ENCODE data around the gene GLI2.

The GLI2 gene

DNA sequence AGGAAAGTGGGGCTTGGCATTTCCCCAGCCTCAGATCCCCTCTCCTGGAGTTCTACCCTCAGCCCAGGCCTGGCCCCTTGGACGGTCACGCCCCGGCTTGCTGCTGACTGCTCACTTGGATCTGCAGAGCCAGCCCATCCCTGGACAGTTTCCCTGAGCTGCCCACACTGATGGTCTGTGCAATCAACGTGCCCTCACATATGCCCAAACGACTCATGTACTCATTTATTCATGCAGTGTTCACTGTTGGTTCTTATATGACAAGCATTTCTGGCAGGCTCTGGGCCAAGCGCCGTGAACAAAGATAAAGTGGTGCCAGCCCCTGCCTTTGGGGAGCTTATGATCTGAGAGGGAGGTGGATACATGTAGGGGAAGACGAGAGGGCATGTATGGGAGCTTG lies 20.3 kb upstream of the GLI2 start:
- DNase-seq: no peak

DNA sequence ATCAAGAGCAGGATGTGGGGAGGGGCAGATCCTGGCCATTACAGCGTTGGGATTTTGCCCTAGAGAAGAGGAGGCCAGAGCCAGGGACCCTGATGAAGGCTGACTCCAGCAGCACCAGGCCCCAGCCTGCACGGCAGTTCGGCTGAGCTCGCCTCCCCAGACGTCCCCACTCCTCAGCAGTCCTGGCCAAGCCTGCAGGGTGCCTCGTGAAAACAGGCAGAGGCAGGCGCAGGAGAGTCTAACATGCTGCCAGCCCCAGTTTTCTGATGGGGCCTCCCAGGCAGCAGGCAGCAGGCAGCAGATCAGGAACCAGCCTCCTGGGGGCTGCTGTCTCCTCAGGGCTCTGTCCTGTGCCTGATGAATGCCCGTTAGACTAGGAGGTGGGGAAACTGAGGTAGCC lies 19.7 kb upstream of the GLI2 start:
- DNase-seq: no peak

DNA sequence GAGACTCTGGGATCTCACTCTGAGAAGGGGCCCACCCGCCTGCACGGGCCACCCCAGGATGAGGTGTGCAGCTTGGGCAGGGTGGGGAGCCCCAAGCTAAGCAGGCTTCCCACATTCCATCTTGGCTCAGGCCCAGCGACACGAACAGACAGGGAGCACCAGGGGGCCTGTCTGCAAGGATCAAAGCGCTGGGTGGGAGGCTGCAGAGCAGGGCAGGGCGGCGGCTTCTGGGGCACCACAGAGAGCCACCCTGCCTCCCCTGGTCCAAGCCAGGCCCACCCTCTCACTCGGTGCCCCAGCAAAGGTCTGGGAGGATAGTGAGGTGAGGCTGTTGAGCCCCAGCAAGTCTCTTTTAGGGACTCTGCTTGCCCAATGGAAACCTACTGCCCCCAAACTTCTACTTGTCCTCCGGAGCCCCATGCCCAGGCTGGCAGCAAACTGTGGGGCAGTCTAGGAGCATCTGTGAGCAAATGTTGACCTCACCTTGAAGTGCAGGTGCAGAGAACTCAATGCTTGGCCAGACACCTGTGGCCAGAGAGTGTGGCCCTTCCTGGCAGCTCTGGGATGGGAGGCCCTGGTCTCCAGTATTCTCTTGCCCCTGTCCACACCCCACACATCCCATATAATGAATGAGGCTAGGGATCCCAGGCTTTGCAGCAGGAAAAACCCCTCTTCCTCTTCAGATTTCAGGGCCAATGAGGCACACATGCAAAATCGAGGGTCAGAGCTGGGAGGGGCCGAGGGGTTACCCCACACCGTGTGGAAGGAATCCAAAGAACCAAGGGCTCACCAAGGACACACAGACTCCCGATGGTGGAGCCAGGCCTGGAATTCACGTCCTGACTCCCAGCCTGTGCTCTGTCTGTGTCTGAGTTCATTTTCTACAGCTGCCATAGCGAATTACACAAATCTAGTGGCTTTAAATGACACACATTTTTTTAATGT lies 18.8 kb upstream of the GLI2 start:
- DNase-seq: no peak

DNA sequence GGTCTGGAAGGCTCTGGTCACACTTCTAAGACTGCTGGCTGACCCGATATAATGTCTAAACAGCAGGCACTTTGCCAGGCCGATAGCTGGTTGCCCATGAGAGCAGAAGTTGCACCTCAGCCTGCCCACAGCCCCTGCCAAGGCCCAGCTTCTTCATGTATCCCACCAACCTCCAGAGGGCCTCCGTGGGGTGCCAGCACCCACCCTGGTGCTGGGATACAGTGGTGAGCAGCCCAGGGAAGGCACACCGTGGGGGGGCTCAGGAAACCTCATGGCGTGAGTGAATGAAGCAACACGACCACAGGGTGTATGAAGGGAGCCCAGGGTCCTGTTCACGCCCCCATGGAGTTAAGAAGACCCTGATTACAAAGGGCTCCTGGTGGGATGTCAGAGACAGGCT lies 16.2 kb upstream of the GLI2 start:
- DNase-seq: no peak

DNA sequence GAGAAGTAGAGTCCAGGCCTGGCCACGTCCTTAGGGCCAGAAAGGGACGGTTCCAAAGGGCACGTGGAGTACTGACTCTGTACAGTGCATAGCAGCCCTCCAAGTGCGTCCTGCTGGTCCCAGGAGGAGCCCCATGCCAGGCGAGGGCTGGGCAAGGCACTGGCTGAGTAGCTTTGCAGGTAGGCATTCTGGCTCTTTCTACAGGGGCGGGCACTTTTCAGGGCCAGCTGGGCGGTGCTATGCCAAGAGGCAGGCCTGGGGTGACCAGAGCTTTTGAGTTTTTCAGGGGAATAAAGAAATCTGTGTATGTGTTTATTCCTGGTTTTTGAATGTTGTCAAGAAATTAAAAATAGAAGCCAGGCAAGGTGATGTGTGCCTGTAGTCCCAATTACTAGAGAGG lies 15.4 kb upstream of the GLI2 start:
- DNase-seq: no peak

DNA sequence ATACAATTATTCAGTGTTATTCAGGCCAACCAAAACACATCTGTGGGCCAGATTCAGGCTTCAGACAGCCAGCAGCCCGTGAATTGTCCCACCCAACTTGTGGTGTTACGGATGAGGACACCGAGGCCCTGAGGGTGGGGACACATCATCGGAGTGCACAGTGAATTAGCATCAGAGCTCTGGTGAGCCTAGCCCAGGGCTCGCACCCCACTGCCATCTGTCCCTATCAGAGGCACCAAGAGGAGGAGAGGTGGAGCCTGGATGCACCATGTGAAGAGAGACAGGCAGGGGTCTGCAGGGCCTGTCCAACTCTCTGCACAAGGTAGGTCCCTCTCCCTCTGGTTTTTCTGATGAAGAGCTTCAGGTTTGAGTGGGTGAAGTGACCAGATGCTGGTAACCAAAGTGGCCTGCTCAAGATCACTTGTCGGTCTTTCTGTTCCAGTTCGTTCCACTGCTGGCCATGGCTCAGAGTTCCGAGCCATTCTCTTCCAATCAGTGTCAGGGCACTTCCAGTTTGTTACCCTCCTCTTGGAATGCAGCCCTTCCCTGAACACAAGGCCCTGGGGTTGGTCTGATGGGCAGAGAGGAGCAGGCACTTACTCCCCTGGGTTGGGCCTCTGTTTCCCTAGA lies 14.8 kb upstream of the GLI2 start:
- DNase-seq: no peak

DNA sequence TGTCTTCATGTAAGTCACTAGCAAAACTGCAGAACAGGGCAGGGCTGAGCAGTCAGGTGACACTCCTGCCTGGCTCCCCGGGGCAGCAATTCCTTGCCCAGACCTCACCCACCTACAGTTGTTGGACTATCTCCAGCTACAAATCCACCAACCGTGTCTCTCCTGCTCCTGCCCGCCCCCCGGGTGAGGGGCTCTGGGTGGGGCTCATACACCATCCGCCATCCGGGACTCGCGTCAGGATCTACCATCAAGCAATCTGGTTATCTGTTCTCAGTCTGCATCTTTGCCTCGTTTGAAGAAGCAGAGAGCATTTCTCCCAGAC lies 13.5 kb upstream of the GLI2 start:
- DNase-seq: no peak

DNA sequence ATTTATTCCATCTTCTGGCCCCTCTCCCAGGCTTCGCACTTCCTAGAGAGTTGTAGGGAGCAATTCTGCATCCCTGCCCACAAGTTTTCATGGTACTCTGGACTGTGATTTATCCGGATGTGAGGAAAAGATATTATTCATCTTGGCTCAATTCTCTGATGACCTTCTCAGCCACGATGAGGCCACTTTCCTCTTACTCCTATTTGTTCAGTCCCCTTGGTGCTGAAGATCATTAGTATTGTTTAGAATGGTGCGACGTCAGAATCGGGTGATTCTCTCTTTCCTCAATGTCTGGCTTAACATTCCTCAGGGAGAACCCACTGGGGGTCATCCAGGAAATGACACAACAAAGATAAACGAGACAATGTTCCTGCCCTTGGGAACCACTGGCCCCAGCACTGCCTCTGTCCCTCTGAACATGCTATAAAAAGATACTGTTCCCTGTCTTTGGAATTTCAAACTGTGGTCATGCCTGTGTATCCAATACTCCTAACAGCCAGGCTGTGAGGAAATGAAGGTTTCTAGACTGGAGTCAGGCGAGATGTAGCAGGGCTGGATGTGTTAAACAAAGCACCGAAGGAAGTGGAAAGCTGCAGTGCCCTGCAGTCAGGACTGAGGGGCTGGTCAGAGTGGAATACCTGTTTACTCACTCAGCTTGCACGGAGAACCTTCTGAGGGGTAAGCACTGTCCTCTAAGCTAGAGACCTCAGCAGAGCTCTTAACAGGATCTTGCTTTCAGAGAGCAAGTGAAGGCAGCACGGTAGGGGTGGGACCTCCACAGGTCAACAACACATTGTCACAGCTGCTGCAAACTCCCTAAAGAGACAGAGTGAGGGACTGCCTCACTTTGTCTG lies 12.9 kb upstream of the GLI2 start:
- DNase-seq: no peak

DNA sequence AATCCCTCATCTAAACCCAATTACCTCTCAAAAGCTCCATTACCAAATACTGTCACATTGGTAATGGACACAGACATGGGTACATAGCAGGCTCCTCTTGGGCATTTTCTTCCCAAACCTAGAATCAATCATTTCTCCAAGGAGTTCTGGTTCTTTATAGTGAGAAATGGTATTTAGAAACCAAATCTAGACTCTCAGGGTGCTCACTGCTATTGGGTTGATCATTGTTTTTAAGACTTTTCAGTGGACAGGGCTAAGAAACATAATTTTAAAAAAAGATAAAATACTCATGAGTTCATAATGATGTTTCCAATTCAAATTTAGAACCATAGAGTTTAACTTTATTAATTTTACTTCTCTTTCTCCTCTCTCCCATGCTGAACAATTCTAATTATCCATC lies 9.4 kb upstream of the GLI2 start:
- no peak for DNase-seq

DNA sequence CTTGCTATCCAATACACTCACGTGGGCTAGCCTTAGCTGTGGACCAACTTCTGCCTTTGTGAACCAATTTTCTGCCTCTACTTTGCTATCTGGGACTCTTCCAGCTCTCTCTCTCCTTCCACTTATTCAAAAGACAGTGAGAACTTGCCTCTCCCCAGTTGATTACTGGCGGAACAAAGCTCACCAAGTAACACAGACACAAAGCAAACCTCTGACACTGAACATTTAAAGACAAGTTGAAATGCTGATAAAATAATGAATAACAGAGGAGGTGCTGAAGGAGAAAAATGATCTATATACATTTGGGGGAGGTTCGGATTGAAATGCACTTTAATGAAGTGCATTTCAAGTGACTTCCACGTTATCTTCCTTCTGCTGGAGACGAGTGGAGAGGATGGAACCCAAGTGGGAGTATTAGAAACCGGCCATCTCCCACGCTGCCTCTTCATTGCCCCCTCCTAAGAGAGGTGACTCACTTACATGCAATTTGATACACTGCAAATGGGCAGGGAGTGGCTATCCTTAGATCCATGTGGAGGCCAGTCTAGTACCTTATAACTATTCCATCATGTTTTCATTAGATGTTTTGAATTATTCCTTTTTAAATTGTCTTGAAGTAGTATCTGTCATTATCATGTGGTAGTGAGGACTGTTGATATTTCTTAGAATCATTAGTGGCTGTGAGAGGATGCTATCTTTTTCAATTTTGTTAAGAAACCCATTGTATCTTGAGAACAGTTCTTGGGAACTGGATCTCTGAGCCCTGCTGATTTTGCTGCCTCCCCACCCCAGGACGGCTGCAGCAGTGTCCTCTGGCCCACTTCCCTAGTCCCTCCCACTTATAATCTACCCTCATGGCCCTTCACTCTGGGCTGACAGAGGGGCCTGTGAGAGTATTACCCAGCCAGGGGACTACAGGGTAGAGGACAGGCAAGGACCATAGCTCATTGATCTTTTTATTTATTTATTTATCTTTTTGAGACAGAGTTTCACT lies 6.0 kb upstream of the GLI2 start:
- no peak for DNase-seq

DNA sequence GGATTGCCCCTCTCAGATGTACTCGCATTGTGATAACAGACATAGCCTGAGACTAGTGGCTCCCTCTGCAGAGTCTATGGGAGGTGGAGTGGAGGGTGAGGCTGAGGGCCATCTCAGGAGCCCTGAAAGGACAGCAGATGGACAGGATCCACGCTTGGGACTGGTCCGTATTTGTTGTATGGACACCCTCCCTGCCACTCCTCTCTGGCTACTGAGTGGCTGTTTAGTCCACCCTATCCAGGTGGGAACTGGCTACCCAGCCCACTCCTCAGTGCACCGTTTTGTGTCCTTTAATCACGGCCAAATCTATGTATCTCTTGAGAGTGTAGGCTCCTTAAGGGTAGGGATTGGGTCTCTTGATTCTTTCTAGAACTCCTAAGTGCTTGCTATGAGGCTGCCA lies 4.5 kb upstream of the GLI2 start:
- no peak for DNase-seq

DNA sequence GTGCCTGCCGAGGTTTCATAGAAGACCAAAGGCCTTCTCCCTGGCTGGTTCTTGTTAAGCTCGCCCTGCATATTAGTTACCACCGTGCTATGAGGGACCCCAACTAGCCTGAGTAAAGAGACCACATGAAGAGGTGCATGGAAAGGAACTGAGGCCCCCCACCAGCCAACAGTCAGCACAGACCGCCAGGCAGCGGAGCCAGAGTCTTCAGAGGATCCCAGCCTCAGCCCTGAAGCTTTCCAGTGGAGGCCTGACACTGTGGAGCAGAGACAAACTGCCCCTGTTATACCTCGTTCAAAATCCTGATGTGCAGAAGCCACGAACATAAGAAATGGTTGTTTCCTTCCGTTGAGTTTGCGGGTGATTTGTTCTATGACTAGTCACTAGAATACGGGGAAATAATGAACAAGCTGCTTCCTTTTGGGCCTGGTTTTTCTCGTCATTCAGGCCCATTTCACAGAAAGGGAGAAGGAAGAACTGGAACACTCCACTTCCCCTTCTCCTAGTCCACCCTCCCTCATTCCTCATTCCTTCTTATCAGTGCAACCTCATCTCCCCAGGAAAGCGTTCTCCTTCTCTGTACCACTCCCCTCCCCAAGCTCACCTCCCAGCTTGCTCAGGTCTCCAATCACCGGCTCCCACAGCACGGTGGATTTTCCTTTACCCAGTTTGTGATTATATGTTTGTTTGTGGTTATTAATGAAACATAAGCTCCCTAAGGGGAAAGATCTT lies 3.0 kb upstream of the GLI2 start:
- no peak for DNase-seq

DNA sequence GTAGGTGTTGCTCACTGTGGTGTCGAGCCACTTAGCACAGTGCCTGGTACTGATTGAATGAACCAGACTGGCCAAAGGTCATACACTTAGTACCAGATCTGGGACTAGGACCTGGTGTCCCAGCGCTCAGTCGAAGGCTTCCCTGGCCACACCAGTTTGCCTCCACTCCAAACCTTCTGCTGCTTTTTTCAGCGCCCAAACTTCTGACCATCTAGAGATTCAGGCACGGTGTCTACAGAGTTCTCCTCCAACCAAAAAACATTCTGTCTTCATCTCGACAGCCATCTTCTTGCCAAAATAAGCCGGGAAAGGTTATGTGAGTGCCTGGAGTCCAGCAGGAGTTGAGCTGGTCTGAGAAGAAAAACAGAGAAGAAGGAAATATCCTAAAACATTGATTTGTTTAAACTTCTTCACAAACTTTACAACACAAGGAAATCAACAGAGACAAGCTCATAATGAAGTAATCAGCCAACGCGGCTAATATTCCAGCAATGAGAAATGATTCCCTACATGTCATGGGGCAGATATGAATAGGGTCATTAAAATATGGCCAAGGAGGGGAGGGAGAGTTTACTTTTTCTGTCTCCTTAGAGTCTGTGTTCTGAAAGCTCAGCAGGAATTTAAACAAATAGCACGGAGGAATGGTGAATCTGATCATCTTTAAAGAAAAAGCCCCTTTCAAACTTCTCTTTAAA lies 2.3 kb upstream of the GLI2 start:
- no peak for DNase-seq

DNA sequence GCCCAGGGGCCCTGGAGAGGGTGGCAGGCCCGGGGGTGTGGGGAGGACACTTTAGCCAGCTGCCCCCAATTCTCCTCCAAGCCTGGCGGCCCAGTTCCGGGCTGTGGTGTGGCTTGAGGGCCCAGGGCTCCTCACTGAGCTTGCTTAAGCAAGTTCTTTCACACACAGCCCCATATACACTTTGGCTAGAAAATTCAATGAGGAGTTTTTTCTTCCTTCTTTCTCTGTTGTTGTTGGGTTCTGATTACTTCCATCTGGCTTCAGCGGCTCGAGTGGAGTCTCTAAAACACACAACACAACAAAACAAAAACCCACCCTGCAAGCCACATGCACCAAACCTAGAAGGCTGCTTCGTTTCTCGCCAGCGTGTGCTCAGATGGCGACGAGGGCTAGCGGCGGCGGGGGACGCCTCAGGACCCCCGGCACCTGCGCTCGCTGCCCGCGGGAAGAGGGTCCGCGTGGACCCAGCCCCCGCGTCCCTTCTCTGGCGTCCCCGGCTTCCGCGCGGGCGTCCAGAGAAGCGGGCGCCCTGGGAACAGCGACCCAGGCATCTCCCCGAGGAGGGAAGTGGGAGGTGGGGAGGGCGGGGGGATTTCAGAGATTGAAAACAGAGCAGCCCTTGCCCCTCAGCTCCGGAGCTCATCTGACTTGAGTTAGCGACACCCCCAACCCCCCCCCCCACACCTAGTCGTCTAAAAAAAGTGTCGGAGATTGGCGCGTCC lies 577 bp upstream of the GLI2 start:
- no peak for DNase-seq

DNA sequence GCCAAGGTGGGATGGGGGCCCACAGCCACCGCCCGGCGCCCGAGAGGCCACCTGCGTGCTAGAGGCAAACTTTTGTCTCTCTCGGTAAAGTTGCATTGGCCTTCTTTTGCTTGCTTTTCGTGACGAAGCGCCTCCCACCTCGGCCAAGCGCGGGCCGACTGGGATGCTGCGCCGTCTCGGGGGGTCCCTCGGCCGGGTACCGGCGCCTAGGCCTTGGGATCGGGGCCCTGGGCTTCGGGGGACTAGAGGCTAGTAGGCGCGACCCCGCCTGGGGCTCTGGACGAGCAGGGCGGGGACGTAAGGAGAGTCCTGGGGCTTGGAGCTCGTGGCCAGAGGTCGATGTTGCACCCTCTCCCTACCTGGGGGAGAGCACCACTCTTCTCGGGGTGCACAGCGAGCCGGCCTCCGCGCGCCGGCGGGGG lies 545 bp downstream of the GLI2 start:
- no peak for DNase-seq

DNA sequence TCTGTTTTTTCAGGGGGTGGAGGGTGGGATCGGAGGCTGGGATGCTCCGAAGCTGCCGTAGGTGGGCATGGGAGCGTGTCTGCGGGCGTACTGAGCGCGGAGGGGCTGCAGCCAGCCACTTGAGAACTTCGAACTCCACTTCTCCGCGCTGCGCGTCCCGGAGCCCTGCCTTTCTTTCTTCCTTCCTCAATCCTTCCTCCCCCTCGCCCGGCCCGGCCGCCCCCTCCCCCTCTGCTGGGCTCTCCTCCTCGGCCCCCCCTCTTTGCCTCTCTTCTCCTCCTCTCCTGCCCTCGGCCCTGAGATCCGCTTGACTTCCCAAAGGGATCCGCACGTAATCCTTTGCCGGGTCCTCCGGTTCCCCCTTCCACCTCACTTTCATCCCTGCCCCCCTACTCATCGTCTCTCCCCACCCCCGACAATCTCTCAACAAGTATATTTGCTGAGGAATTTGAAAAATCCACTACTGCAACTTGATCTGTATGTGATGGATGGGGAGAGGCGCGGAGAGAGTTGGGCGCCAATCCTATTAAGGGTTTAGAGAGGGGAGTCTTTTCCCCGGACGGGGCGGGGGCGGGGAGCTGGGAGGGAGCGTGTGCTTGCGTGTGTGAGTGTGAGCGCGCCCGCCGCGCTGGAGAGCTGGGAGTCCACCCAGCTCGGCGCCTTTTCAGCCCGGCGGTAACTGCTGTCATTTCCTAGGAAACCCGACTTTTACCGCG lies 1.1 kb downstream of the GLI2 start:
- DNase-seq: no peak

DNA sequence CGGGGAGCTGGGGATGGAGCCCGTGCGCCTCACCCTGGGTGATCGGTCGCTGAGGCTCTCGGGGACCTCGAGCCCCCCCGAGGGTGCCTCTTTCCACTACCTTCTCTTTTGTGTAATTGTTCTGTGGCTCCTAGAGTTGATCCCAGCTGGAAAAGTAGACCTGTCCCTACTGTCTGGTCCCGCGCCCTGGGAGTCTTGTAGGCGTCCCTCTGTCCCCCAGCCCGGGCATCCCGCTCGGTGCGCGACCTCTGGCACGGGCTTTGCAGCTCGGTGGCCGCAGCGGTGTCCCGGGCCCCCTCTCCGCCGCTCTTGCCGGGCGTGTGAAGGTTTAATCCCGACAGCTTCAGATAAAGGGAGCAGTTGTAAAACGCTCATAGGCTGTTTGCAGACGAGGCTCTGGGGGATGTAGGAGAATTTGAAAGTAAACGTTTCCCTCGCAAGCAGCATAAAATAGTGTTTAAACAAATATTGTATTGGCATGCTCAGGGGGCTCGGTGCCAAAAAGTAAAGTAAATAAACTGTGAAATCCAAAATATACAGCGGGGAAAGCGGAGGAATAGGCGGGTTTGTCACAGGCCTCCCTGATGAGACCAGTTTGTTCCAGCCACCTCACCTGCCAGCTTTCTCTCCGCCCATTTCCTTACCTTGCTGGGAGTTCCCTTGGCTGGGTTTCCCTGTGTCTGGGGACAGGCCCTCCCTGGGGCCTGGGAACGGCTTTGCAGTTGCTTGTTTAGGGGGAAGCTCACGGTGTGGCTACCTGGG lies 1.9 kb downstream of the GLI2 start:
- DNase-seq: no peak

DNA sequence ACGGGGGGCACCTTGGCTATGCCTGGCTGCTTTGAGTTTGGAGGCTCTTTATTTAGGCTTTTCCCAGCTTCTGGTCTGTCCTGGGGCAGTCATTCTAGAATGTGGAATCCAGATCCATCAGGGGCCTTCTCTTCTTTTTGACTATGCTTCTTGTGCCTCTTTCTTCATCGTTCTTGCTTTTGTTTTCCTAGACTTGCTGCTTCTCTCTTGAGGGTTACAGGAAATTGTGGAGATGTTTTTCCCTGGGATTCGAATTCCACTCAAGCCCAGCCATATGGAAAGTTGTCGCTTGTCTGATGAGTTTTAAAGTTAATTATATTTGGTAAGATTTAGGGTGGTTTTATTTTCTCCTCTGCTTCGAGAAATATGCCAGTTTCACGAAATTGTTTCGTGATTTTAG lies 2.4 kb downstream of the GLI2 start:
- DNase-seq: no peak

Measured in CD4-positive, alpha-beta T cell treated with Interleukin-15 for 1 hour (primary cell).